Body of pancreas (tissue), 4 donors: ENCODE measurements around the gene GPR155.

Experiments used
- POLR2A ChIP-seq, 3 donors: fragments of 450-650 bp; IDR thresholded peaks; one replicate each; pipeline ENCODE4 v1.6.1; 2016; ENCODE audit warnings: antibody characterized with exemption in 3 of 3, mild to moderate bottlenecking in 2 of 3
- TF ChIP-seq, protein P1 (sequence below), 7 experiments: fragments of 450-650 bp in 4 of 7; fragments of 200-600 bp in 3 of 7; sonication (generic) in 3 of 7; IDR thresholded peaks; one replicate each; pipeline ENCODE4 v1.5.1; 2016 to 2019; ENCODE audit warnings: antibody characterized with exemption in 7 of 7

DNA sequence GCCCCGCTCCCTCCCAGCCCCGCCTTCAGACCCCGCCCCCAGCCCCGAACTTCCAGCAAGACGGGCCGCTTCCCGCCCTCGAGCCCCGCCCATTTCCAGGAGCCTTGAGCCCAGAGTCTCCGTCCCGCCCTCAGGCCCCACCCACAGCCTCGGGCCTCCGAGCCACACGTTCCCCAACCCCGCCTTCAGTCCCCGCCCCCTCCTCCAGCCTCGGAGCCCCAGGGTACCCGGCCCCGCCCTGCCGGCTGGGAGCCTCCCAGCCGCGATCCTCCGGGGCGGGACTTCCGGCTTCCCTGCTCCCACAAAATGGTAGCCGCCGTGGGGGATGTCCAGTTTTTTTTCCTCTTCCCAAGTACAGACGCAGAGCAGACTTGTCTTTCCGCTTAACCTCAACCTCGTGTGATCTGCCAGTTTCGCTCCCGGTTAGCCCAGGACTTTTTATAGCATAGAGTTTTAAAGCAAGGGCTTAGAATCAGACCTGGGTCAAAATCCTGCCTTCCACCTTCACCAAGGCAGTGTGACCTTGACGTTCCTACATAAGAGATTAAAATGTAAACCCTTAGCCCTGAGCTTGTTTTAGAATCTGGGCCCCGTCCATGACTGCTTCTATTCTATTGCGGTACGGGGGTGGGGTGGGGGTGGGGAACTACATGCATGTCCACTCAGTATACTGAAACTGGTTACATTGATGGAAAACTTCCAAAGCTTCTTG is 435 bp upstream of the GPR155 start:
- TF ChIP-seq POLR2A (IDR thresholded peaks at IDR 0.05), result no peak
- TF ChIP-seq, protein P1, sequence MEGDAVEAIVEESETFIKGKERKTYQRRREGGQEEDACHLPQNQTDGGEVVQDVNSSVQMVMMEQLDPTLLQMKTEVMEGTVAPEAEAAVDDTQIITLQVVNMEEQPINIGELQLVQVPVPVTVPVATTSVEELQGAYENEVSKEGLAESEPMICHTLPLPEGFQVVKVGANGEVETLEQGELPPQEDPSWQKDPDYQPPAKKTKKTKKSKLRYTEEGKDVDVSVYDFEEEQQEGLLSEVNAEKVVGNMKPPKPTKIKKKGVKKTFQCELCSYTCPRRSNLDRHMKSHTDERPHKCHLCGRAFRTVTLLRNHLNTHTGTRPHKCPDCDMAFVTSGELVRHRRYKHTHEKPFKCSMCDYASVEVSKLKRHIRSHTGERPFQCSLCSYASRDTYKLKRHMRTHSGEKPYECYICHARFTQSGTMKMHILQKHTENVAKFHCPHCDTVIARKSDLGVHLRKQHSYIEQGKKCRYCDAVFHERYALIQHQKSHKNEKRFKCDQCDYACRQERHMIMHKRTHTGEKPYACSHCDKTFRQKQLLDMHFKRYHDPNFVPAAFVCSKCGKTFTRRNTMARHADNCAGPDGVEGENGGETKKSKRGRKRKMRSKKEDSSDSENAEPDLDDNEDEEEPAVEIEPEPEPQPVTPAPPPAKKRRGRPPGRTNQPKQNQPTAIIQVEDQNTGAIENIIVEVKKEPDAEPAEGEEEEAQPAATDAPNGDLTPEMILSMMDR (IDR thresholded peaks at IDR 0.05), result no peak
